ENCODE results near the gene COMMD7. TPM values are rescaled to one million over a fixed set of nuclear protein-coding genes. Genes with fewer than 3 reads are reported as not detected.

Gene COMMD7
- total RNA-seq, 4 donors from 2014 or later = 11.3 to 31.6 (median 25.4) TPM

- DNase-seq = no peak
- intact Hi-C loops (cut with DNase I; ENCODE audit: low total_unique reads) = no loop called here
Observed at GRCh38 chr20:32763202-32764004, 20.1 kb upstream of the COMMD7 start.

DNA sequence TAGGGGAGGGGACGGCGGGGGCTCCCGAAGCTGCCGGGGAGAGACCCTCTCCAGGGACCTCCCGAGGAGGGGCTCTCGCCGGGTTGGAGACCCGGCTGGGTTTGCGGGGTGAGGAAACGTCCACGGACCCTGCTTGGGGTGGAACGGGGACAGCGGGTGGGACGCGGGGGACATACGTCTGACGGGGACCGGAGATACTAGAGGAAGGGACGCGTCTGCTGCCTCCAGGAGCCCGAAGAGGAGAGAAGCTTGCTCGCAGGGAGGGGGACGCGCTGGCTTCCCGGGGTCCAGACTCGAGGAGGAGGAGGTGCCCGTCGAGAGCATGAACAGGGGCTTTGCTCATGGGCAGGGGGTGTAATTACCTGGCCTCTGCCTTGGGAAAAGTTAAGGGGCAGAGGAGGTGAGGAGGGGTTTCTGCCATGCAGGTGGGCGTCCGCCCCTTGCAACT lies 19.5 kb upstream of the COMMD7 start:
- H3K4me3 ChIP-seq = peak overlapping the region; percentile 57 to 77
- no peak for TF ChIP-seq POLR2A (IDR thresholded peaks at IDR 0.05)
- H3K4me1 ChIP-seq = peaks cover 0 to 4% of the 10 kb centered on the region in 2 donors
- no peaks in the 10 kb centered on the region for H3K27me3 ChIP-seq
- no peak for DNase-seq
- no peaks in the 10 kb centered on the region for H3K36me3 ChIP-seq
- H3K27ac ChIP-seq = no peak overlapping the region
- no peaks in the 10 kb centered on the region for H3K9me3 ChIP-seq
- intact Hi-C loops (cut with DNase I; ENCODE audit: low total_unique reads) = no loop called here

More at GRCh38 chr20:32763202-32764004, 20.1 kb upstream of the COMMD7 start:
- Histone ChIP-seq H3K36me3 (no peaks in the 10 kb centered on the region), H3K27ac (no peak overlapping the region), H3K4me1 (peaks cover 0 to 4% of the 10 kb centered on the region in 2 donors), H3K27me3 (no peaks in the 10 kb centered on the region), H3K4me3 (peak overlapping the region; percentile 57 to 77), H3K9me3 (no peaks in the 10 kb centered on the region)
- TF ChIP-seq, protein P1, sequence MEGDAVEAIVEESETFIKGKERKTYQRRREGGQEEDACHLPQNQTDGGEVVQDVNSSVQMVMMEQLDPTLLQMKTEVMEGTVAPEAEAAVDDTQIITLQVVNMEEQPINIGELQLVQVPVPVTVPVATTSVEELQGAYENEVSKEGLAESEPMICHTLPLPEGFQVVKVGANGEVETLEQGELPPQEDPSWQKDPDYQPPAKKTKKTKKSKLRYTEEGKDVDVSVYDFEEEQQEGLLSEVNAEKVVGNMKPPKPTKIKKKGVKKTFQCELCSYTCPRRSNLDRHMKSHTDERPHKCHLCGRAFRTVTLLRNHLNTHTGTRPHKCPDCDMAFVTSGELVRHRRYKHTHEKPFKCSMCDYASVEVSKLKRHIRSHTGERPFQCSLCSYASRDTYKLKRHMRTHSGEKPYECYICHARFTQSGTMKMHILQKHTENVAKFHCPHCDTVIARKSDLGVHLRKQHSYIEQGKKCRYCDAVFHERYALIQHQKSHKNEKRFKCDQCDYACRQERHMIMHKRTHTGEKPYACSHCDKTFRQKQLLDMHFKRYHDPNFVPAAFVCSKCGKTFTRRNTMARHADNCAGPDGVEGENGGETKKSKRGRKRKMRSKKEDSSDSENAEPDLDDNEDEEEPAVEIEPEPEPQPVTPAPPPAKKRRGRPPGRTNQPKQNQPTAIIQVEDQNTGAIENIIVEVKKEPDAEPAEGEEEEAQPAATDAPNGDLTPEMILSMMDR (IDR thresholded peaks at IDR 0.05) = no peak
- TF ChIP-seq POLR2A (IDR thresholded peaks at IDR 0.05) = no peak

- DNase-seq = peak; percentile 73 to 78
- no peaks in the 10 kb centered on the region for H3K36me3 ChIP-seq
- no peaks in the 10 kb centered on the region for H3K9me3 ChIP-seq
- H3K4me1 ChIP-seq = peaks cover 0 to 4% of the 10 kb centered on the region in 2 donors
- TF ChIP-seq, protein P1 (IDR thresholded peaks at IDR 0.05) = peak in 2 of 4 experiments; percentile 31 to 35
- peak in 1 of 2 donors; percentile 22 for TF ChIP-seq POLR2A (IDR thresholded peaks at IDR 0.05)
- H3K27me3 ChIP-seq = no peaks in the 10 kb centered on the region
- H3K4me3 ChIP-seq = peak within 1 kb of the TSS; percentile 57 to 77
- intact Hi-C loops (cut with DNase I; ENCODE audit: low total_unique reads) = no loop called here
- no peak within 1 kb of the TSS for H3K27ac ChIP-seq
Observed at GRCh38 chr20:32761831-32762753, 18.8 kb upstream of the COMMD7 start, which contains the start of gene DNMT3B. DNMT3B (plus strand) TSS chr20:32762385; CDS start chr20:32780324, 17,939 bp downstream.

DNA sequence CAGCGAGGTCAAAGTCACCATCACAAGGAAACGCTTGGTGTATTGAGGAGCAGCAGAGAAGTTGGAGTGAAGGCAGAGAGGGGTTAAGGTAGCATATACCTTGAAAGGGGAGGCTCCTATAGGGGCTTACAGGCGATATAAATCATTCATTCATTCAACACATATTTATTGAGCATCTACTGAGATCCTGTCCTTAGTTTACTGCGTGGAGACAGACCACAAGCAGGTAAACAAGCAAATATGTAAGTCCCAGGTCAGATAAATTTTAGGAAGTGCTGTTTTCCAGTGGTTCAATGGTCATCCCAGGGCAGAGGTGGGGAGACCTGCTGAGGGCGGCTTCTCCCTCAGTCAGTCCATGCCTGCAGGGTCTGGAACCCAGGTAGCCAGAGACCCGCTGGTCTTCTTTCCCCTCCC lies 18.2 kb upstream of the COMMD7 start:
- no peaks in the 10 kb centered on the region for H3K36me3 ChIP-seq
- no peak overlapping the region for H3K27ac ChIP-seq
- H3K4me1 ChIP-seq = peaks cover 0 to 4% of the 10 kb centered on the region in 2 donors
- no peak for DNase-seq
- no peaks in the 10 kb centered on the region for H3K9me3 ChIP-seq
- intact Hi-C loops (cut with DNase I; ENCODE audit: low total_unique reads) = no loop called here
- no peak for TF ChIP-seq POLR2A (IDR thresholded peaks at IDR 0.05)
- TF ChIP-seq, protein P1 (IDR thresholded peaks at IDR 0.05) = no peak
- peak overlapping the region; percentile 57 to 77 for H3K4me3 ChIP-seq
- H3K27me3 ChIP-seq = no peaks in the 10 kb centered on the region

- Histone ChIP-seq H3K4me3 (no peak overlapping the region), H3K36me3 (no peaks in the 10 kb centered on the region), H3K9me3 (no peaks in the 10 kb centered on the region), H3K27ac (no peak overlapping the region), H3K27me3 (no peaks in the 10 kb centered on the region), H3K4me1 (no peaks in the 10 kb centered on the region)
- DNase-seq = no peak
- intact Hi-C loops (cut with DNase I; ENCODE audit: low total_unique reads) = no loop called here
- no peak for TF ChIP-seq POLR2A (IDR thresholded peaks at IDR 0.05)
Observed at GRCh38 chr20:32756156-32756555, 12.9 kb upstream of the COMMD7 start.

All from uterus (tissue), 4 donors.